ENCODE data around the gene SLC23A3.

SLC23A3 gene, protein sequence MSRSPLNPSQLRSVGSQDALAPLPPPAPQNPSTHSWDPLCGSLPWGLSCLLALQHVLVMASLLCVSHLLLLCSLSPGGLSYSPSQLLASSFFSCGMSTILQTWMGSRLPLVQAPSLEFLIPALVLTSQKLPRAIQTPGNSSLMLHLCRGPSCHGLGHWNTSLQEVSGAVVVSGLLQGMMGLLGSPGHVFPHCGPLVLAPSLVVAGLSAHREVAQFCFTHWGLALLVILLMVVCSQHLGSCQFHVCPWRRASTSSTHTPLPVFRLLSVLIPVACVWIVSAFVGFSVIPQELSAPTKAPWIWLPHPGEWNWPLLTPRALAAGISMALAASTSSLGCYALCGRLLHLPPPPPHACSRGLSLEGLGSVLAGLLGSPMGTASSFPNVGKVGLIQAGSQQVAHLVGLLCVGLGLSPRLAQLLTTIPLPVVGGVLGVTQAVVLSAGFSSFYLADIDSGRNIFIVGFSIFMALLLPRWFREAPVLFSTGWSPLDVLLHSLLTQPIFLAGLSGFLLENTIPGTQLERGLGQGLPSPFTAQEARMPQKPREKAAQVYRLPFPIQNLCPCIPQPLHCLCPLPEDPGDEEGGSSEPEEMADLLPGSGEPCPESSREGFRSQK

DNA sequence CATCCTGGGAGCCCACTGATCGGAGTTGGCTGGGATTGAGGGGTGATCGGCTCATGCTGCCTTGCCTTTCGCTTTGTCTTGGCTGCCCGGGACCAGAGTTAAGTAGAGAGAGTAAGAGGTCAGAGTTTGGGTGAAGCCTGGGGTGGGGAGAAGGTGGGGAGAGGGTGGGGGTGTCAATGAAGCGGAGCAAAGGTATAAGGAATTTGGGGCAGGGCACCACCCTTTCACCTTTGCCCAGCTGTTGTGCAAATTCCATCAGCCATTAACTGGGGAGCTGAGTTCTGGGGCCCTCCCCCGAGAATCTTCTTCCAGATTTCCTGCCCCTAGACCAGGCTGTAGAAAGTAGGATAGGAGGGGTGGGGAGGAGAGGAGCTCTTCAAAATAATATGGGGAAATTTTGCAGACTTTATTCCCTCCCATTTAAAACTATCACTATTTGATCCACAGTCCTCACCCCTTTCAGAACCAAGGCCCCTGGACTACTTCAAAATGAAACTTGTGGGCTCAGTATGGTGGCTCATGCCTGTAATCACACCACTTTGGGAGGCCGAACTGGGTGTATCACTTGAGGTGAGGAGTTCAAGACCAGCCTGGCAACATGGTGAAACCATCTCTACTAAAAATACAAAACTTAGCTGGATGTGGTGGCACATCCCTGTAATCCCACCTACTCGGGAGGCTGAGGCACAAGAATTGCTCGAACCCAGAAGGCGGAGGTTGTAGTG is at the start of gene SLC23A3:
Gene SLC23A3 (minus strand): TSS at position 100 of the 725 bp plus-strand sequence. CDS start 45 bp downstream, at position 55.
- no peak for DNase-seq

DNA sequence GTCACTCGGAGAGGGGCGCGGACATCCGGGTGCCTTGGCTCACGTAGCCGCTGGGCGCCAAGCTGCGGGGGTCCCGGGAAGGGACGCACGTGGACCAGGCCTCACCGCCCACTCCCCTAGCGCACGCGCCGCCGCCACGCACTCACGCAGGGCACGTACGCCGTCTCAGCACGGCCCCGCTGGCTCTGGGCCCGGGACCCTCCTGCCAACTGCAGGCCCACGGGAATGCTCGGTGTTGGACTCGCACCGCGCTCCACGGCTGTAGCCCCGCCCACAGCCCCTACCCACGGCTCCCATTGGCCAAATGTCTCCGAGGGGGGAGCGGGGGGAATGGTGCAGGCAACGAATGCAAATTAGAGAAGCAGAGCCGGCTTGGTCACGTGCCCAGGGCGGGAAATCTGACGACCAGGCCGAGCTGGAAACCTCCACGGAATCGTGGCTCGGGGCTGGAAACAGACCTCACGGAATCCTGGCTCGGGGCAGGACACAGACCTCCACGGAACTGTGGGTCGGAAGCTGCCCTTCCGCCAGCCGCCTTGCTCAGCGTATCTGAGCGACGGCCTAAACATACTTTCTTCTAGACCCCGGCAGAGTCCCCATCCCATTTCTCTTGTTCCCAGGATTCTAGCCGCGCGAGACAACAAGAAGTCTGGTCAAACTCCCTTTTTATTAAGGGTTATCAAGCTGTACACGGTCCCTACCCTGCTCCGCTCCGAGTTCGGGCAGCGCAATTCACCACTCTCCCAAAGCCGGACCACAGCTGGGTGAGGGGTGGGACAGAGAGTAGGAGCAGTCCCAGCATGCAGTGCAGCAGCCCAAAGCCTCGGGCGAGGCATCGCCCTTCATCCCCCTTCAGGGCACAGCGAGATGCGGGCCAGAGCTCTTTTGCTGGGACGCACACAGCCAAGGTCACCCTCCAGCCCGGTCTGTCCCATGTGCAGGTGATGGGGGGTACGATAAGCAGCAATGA is 49.2 kb upstream of the SLC23A3 start, which contains the start of gene ABCB6:
Gene ABCB6 (minus strand): TSS at position 227 of the 970 bp plus-strand sequence. CDS start 285 bp downstream, outside the sequence.
- peak; percentile 62 for DNase-seq

DNA sequence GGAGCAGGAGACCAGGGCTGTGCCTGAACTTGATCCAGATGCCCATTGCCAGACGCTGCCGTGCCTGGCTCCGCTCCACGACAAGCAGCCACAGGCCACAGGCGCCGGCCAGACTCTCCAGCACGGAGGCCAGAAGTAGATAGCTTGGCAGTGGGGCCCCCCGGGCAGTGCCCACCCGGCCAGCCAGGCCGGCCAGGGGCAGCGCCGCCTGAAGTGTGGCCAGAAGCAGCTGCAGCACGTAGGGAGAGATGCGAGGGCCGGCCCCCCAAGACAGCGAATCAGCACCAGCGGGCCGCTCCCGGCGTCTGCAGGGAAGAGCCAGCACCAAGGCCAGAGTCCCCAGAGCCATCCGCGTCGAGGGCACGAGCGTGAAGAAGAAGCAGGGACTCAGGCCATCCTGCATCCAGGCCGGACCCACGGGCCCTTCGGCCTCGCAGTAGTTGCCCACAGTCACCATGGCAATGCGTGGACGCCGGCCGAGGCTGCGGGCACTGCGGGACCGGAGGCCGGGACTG is 48.4 kb upstream of the SLC23A3 start:
- peak; percentile 62 for DNase-seq

DNA sequence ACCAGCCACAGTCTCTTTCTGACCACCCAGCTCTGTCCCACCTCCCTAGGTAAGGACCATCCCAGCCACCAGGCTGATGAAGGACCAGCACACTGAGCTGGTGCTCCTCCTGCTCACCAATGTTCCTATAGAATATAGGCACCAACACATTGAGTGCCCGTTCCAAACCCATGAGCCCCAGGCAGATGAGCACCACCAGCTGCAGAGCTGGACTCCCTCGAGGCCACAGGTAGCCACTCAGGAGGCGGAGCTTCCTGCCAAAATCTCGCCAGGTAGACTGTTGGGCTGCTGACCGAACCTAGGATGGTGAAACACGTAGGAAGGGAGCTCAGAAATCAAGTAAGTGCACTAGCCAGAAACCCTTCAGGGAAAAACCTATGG is 46.7 kb upstream of the SLC23A3 start:
- no peak for DNase-seq

DNA sequence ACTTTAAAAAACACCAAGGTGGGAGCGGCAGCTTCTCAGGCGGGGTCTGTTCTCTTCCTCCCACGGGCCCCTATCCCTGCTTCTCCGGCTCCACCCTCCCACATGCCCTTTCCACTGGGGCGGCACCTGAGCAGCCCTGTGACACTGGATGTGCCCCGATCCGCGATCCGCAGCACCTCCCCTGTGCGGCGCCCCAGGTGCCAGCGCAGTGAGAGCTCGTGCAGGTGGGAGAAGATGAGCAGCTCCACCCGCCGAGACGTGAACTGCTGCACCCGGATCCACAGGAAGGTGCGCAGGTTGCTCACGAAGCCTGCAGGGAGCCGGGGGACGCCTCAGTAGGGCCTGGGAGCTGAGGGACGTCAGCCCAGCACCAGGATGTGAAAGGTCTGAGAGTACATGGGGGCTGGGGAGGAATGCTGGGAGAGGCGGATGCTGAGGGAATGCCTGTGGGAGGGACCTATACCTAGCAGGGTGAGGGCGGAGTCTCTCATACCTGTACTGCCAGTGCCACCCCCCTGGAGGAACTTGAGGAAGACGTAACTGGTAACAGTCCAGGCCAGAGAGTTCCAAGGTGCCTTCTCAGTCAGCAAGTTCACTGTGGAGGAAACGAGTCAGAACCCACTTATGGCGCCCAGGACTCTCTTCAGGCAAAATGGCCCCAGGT is 46.2 kb upstream of the SLC23A3 start:
- DNase-seq = no peak

DNA sequence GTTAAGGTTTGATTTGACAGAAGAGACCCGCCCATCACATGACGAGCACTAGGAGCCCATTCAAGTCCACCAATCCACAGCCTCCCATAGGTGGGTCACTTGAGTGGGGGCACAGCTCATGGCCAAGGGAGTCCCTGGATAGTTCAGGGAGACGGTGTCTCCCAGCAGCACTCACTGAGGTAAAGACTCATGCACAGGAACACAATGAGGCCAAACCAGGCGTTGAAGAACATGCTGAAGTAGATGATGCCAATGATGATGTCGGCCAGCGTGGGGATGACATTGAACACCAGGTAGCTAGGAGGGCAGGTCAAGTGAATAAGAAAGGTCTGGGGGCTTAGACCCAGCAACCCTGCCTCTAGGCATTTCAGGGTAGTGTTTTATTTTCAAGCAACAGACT is 45.0 kb upstream of the SLC23A3 start:
- DNase-seq = no peak

DNA sequence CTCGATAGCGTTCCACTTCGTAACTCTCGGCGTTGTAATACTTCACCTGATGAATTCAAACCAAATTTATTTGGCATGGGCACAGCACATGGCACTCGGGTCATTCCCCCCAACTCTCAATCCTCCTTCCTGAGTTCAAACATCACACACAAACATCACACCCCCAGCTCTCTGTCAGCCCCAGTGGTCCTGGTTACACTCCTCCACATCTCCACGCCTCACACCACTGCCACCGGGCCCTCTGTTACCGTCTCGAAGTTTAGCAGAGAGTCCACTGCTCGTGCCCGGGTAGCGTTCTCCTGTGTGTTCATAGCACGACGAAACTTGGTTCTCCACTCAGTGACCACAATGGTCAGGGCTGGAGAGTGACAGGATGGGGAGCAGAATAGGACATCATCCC is 44.3 kb upstream of the SLC23A3 start:
- DNase-seq = no peak

DNA sequence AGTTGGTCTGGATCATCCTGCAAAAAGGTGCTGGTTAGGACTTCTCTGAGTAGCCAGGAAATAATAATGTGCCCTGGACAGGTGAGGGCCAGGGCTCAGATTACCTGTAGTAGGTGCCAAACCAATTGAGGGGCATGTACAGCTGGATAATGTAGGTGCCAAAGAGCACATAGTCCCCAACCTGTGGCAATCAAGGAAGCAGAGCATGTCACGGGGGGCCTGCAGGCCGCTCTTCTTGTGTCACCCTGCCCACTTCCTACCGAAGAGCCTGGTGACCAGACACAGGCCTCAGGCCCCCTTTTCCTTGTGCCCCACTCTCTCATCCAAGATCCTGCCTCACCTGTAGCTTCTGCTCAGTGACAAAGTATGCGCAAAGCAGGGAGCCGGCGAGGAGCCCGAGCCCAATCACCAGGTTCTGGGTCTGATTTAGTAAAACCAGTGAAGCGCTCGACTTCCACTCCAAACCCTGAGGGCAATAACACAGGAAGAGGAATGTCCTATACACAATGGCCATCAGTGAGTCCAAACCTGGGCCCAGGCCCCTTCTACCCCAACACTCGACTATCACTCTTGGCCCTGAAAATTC is 43.8 kb upstream of the SLC23A3 start:
- peak; percentile 56 for DNase-seq

DNA sequence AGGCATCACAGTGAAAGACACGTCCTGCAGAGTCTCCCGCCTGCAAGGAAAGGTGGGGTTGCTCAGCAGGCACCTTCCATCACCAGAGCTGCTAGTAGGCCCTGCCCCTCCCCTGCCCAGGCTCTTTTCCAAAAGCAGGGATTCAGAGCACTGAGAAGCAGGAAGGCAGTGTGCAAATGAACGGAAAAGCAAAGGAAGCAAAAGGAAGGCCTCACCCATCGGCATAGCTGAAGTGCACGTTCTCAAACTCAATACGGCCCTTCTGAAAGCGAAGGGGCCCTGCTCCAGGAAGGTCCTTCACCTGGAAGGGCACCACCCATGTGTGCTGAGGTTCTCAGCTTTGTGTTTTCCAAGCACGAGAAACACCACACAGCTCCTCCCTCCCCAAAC is 43.2 kb upstream of the SLC23A3 start:
- no peak for DNase-seq

DNA sequence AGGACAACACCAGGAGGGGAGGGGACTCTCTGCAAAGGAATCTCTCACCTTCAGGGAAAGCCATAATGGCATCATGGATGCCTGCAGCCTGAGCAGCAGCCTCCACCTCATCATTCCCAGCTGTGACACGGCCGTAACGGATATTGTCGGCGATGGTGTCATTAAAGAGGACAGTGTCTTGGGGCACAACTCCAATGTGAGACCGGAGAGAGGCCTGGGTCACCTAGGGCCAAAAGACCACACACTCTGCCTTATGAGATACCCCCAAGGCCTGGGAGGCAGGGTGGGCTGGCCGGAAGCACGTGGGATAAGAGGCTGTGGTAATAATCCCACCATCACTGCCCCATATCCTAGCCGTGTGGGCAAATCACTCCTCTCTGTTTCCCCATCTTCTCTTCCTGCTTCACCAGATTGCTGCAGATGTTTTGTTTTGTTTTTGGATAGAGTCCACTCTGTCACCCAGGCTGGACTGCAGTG is 41.1 kb upstream of the SLC23A3 start:
- DNase-seq = no peak

DNA sequence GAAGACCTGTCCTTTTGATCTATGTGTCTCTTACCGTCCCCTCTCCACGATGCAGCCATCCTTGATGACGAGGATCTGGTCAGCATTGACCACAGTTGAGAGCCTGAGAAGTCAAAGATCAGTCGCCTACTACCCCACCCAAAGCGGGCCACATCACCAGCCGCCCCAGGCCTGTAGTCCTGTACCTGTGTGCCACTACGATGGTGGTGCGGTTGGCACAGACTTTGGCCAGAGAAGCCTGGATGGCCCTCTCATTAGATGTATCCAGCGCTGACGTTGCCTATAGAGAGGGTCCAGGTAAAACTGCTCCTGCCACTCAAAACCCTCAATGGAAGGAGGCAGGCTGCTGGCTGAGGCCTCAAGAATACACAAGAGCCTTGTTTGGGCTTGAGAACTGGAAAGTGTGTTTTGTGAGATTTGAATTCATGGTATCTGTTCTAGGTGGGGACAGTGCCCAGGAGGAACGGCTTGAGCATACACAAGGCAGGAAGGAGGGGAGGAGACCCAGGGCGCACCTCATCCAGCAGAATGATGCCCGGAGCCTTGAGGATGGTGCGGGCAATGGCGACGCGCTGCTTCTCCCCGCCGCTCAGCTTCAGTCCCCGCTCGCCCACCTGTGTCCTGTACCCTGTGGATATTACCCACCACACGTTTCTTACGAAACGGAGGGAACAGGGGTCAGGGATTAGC is 40.5 kb upstream of the SLC23A3 start:
- no peak for DNase-seq

DNA sequence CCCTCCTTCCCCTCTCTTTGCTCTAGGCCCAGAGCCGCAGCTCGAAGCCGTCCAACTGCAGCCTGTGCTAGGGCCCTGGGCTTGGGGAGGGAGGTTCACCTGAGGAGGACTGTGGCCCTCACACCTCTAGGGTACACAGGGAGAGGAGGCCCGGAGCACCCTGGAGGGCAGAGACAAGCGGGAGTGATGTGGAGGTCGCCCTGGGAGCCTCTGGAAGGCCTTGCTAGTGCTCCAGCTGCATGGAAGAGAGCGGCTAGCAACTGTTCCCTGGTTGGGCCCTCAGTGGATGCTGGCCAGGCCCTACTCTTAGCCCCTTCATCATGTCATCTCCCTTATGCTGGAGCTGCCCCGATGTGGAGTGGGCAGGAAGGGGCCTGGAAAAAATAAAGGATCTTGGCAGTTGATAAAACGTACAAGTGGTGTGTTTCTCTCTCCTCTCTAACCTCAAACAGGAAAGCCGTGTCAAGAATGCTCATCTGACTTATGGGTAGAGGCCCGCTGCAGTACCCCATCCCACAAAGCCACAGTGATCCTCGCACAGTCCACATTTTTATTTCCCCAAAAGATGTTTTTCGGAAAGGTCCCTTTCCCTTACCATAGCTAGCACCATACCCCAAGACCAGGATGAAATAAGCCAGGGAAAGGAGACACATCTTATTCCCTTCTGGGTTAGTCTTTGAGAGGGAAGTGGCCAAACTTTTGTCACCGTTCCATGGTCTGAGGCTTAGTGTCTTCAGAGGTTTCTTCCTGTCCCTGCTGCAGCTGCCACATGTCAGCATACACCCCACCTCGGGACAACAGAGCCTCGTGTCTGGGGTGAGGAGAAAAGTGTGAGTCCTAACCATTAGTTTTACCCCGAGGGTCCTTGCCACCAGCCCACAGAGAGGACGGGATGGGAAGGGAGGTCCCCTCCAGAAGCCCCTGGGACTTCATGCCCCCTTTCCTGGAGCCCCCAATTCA is 39.7 kb upstream of the SLC23A3 start:
- no peak for DNase-seq

DNA sequence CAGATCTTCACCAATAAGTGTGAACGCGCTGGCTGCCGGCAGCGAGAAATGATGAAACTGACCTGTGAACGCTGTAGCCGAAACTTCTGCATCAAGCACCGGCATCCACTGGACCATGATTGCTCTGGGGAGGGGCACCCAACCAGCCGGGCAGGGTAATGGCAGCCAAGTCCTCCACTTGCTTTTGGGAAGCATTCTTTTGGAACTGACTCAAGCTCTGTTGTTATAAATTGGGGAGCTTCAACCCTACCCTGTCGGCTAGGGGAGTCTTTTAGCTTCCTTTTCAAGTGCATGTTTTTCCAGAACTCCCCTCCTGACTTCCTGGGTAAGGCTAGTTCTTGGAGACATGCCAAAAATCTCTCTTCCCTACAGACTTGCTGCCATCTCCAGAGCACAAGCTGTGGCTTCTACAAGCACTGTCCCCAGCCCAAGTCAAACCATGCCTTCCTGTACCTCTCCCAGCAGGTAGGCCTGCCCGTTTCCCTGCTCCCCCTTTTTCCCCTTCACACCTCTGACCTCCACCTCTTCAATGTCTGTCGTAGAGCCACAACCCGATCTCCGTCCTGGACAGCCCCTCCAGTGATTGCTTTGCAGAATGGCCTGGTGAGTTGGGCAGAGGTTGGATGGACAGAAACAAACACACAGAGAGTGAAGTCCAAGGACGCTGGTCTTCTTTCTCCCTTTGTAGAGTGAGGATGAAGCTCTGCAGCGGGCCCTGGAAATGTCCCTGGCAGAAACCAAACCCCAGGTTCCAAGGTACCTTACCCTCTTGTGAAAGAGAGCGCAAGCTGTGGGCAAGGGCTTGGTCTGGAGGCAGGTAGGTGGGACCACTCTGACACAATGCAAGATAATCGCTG is 38.3 kb upstream of the SLC23A3 start:
- peak; percentile 7 for DNase-seq

DNA sequence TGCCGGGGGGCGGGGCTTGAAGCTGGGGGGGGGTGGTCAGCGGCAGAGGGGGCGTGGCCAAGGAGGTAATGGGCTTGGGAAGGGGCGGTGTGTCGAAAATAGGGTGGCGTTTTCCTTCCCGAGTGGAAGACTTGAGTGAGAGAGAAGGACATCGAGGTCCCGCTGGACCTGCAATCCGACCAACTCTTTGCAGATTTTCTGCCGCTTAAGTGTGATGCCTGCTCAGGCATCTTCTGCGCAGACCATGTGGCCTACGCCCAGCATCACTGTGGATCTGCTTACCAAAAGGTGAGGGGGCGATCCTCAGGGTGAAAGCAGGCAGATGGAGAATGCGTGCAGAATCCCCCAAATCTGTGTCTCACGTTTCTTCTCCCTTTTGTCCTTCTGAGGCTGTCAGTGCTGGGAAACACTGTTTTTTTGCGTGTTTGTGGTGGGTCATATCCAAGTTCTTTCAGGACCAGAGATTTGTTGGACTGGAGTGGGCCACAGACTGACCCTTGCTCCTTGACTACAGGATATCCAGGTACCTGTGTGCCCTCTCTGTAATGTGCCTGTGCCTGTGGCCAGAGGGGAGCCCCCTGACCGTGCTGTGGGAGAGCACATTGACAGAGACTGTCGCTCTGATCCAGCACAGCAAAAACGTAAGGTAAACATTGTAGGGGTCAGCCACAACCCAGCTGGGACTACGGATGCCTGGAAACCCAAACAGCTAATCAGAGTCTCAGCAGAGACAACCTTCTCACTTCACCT is 37.5 kb upstream of the SLC23A3 start:
- DNase-seq = no peak

DNA sequence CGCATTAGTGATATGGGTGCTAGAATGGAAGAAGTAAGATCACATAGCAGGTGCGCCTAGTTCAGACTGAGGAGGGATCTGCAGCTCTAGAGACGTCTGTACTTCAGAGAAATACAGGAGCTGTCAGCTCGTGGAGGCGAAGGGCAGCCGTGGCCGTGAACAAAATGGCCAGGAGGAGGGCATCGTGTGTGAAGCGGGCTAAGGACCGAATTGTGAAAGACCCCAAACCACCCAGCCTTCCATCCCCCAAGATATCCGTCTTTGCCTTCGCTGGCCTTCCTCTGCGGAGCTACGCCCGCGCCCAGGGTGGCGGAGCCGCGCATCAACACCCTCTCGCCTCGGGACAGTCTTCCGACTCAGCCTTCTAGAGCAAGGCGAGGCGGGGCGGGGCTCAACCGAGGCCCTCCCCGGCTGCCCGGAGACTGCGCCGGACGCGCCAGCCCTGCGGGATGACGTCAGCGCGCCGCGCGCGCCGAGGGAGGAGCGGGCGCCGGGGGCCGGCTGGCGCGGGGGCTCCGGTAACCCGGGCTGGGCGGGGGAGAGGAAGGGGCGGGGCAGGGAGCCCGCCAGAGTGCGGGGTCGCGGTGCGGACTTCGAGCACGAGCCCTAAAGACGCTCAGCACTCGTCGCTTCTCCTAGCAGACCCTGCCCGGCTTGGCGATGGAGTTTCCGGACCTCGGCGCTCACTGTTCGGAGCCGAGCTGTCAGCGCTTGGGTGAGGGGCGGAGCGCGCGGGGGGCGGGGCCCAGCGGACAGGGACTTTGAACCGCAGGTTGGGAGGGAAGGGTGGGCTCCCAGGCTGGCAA is 36.7 kb upstream of the SLC23A3 start, which contains the start of gene ZFAND2B:
Gene ZFAND2B (plus strand): TSS at position 455 of the 806 bp plus-strand sequence. CDS start 206 bp downstream, at position 661.
- DNase-seq = peak; percentile 56

DNA sequence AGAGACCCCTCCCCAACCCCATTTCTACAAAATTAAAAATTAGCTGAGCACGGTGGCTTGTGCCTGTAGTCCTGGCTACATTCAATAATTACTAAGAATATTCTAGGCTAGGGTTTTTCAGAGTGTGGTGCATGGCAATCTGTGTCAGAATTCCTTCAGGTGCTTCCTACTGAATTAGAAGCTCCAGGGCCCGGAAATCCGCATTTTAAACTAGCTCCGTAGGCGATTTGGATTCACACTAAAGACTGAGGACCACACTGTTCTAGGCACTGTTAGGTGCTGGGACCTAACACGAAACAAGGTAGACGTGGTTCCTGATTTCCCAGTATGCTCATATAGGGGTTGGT is 36.1 kb upstream of the SLC23A3 start:
- no peak for DNase-seq

DNA sequence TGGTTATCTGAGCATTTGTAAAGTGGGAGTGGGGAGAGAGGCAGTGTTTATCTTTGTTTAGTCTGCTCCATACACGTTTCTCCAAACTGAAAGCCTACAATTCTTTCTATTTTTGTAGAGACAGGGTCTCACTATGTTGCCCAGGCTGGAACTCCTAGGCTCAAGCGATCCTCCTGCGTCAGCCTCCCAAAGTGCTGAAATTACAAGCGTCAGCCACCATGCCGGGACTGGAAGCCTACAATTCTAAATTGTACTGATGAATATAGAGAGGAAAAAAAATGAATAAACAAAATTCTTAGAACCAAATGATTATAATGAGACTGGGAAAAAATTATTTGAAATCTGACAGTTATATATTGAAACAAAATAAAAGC is 35.3 kb upstream of the SLC23A3 start:
- DNase-seq = no peak
